Measurements from ENCODE around the gene PARP11. TPM values are rescaled to one million over a fixed set of nuclear protein-coding genes. Genes with fewer than 3 reads are reported as not detected.
A peak's percentile ranks its signal among the peaks of the same experiment; 100 is the strongest.
"Not testable (repeated sequence)": the region's sequence is repeated elsewhere in the genome, so short reads cannot be mapped to it uniquely, and the experiment has no call there.

The PARP11 gene
- total RNA-seq, 1 experiment from 2014 or later: 3.4 TPM

- DNase-seq (ENCODE audit: low spot score): peak; percentile 44
- in situ Hi-C loops (cut with HindIII; ENCODE audit: low sequenced_read_pairs): no loop called here
These were observed 12.3 kb upstream of the PARP11 start for GRCh38 chr12:3885277-3886094.

- no peak for DNase-seq (ENCODE audit: low spot score)
- in situ Hi-C loops (cut with HindIII; ENCODE audit: low sequenced_read_pairs): no loop called here
These were observed 11.5 kb upstream of the PARP11 start for GRCh38 chr12:3884671-3885070.

- in situ Hi-C loops (cut with HindIII; ENCODE audit: low sequenced_read_pairs): no loop called here
- no peak for DNase-seq (ENCODE audit: low spot score)
These were observed 9.8 kb upstream of the PARP11 start for GRCh38 chr12:3882896-3883564.

GRCh38 chr12:3882406-3882805 is 9.2 kb upstream of the PARP11 start:
- DNase-seq (ENCODE audit: low spot score): no peak
- in situ Hi-C loops (cut with HindIII; ENCODE audit: low sequenced_read_pairs): no loop called here

- DNase-seq (ENCODE audit: low spot score): no peak
- in situ Hi-C loops (cut with HindIII; ENCODE audit: low sequenced_read_pairs): no loop called here
These were observed 8.2 kb upstream of the PARP11 start for GRCh38 chr12:3881281-3881950.

DNA sequence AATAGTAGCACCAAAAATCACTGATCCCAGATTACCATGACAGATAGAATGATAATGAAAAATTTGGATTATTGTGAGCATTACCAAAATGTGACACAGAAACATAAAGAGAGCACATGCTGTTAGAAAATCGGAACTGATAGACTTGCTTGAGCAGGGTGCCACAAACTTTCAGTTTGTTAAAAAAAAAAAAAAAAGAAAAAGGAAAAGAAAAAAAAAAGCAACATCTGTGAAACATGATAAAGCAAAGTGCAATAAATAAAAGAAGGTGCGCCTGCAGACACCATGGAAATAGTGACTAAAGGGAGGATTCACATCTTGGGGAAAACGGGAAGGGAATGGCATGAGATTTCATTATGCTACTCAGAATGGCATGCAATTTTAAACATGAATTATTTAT is 6.6 kb upstream of the PARP11 start:
- in situ Hi-C loops (cut with HindIII; ENCODE audit: low sequenced_read_pairs): no loop called here
- no peak for DNase-seq (ENCODE audit: low spot score)

- in situ Hi-C loops (cut with HindIII; ENCODE audit: low sequenced_read_pairs): no loop called here
- no peak for DNase-seq (ENCODE audit: low spot score)
These were observed 1.8 kb downstream of the PARP11 start for GRCh38 chr12:3871356-3871755.

- in situ Hi-C loops (cut with HindIII; ENCODE audit: low sequenced_read_pairs): no loop called here
- no peak for DNase-seq (ENCODE audit: low spot score)
These were observed 3.3 kb downstream of the PARP11 start for GRCh38 chr12:3869865-3870264.

- in situ Hi-C loops (cut with HindIII; ENCODE audit: low sequenced_read_pairs): no loop called here
- DNase-seq (ENCODE audit: low spot score): no peak
These were observed 3.8 kb downstream of the PARP11 start for GRCh38 chr12:3869433-3869832.

GRCh38 chr12:3863756-3864155 is 9.4 kb downstream of the PARP11 start:
- DNase-seq (ENCODE audit: low spot score): no peak
- in situ Hi-C loops (cut with HindIII; ENCODE audit: low sequenced_read_pairs): no loop called here

DNA sequence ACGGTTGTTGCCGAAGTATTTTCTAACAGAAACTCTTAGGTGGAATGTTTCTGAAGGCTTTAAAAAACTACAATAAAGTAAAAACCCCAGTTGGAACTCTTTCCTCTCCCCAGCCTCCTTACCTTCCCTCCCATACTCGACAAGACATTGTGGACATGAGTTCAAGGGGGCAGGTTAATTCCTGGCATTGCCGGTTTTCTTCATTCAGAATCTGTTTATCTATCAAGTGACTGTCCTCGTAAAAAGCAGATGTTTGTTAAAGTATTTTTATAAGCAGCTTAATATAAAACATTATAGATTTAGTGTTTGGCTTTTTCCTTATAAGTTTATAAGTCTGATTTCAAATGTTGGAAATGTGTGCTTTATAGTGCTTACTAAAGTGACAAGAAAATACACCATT is 30.7 kb downstream of the PARP11 start:
- DNase-seq (ENCODE audit: low spot score): no peak
- in situ Hi-C loops (cut with HindIII; ENCODE audit: low sequenced_read_pairs): no loop called here

DNA sequence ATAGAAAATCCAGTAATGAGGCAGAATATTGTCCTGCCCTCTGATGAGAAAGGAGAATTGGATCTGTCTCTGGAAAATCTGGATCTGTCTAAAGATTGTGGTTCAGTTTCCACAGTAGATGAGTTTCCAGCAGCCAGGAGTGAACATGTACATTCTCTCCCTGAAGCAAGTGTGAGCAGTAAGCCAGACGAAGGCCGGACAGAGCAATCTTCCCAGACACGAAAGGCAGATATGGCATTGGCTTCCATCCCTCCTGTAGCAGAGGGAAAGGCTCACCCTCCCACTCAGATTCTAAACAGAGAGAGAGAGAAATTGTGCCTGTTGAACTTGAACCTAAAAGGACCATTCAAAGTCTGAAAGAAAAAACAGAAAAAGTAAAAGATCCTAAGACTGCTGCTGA is 31.4 kb downstream of the PARP11 start:
- in situ Hi-C loops (cut with HindIII; ENCODE audit: low sequenced_read_pairs): no loop called here
- no peak for DNase-seq (ENCODE audit: low spot score)

DNA sequence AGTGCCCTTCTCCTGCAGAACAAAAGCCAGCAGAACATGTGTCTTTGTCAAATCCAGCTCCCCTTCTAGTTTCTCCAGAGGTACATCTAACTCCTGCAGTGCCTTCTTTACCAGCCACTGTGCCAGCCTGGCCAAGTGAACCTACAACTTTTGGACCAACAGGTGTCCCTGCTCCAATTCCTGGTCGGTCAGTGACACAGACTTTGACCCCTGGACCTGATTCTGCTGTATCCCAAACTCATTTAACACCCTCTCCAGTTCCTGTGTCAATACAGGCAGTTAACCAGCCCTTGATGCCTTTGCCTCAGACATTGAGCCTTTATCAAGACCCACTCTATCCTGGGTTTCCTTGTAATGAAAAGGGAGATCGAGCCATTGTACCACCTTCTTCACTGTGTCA is 32.4 kb downstream of the PARP11 start:
- DNase-seq (ENCODE audit: low spot score); in situ Hi-C loops (cut with HindIII; ENCODE audit: low sequenced_read_pairs): not testable (repeated sequence)

DNA sequence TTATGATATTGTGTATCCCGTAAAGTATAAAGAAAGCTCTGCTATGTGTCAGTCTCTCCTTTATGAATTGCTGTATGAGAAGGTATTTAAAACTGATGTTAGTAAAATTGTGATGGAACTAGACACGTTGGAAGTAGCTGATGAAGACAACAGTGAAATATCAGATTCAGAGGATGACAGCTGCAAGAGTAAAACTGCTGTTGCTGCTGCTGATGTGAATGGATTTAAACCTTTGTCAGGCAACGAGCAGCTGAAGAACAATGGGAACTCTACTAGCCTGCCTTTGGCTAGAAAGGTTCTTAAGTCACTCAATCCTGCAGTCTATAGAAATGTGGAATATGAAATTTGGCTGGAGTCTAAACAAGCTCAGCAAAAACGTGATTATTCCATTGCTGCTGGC is 33.5 kb downstream of the PARP11 start:
- in situ Hi-C loops (cut with HindIII; ENCODE audit: low sequenced_read_pairs); DNase-seq (ENCODE audit: low spot score): not testable (repeated sequence)

GRCh38 chr12:3838701-3839548 is 34.3 kb downstream of the PARP11 start:
- DNase-seq (ENCODE audit: low spot score); in situ Hi-C loops (cut with HindIII; ENCODE audit: low sequenced_read_pairs): not testable (repeated sequence)

GRCh38 chr12:3838076-3838475 is 35.1 kb downstream of the PARP11 start:
- DNase-seq (ENCODE audit: low spot score): no peak
- in situ Hi-C loops (cut with HindIII; ENCODE audit: low sequenced_read_pairs): no loop called here

DNA sequence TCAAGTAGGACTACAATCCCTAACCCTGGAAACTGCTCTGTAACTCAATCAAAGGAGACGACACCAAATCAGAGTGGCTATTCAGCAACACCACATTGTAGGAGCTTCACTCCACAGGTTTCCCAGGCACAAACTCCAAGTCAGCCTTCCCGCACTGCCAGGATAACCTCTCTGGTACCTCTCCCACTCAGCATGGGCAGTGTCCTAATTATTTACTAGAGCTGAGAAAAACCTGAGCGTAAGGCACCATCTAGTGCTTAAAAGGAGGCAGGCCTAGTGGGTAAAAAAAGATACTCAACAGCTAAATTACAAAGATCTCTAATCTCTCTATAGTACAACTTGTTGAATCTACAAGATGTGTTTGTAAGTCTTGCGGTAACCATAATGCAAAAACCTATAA is 36.1 kb downstream of the PARP11 start:
- in situ Hi-C loops (cut with HindIII; ENCODE audit: low sequenced_read_pairs): no loop called here

DNA sequence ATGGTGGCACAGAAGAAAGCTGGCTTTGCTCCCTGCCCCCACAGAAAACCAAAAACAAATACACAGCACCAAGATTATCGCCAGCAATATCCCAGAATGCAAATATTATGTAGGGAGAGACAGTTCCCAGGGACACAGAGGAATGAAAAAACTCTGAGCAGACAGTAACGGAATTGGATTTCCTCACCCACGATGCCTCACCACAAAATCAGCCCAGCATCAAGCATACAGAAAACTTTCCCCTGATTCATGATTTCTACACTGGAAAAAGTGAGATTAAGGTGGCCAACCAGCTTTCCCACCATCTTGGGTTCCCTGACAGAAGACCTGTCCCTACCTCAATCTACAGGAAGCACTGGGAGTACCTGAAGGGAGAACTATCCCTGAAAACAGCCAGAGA is 36.6 kb downstream of the PARP11 start:
- no peak for DNase-seq (ENCODE audit: low spot score)
- in situ Hi-C loops (cut with HindIII; ENCODE audit: low sequenced_read_pairs): no loop called here

More for the DNA sequence above, 36.1 kb downstream of the PARP11 start:
- no peak for DNase-seq (ENCODE audit: low spot score)

DNA sequence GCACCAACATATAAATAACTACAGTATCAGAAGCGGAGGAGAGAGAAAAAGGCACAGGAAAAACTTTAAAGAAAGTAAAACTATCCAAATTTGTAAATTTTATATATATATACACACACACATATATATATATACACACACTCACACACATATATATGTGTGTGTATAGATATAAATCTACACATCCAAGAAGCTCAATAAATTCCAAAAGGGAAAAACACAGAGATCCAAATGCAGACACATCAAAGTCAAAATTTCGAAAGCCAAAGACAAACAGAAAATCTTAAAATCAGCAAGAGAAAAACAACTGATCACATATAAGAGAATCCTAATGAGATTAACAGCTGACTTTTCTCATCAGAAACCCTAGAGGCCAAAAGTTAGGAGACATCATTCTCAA is 37.3 kb downstream of the PARP11 start:
- in situ Hi-C loops (cut with HindIII; ENCODE audit: low sequenced_read_pairs): no loop called here
- no peak for DNase-seq (ENCODE audit: low spot score)

All from G401 (cell line).